HEK293 (cell line): Measurements from ENCODE around the gene KBTBD12.
A peak's percentile ranks its signal among the peaks of the same experiment; 100 is the strongest.

Source experiments
- CTCF ChIA-PET: fragments of 350-600 bp; formaldehyde crosslinking; extraction: SDS; loops from one replicate; lab custom pipeline; 2021; ENCODE audit warnings: antibody characterized with exemption; lab: Yijun Ruan, JAX
- POLR2A ChIA-PET: fragments of 300-600 bp; formaldehyde crosslinking; extraction: SDS; loops from one replicate; lab custom pipeline; 2020; ENCODE audit warnings: antibody characterized with exemption, inconsistent platforms; lab: Yijun Ruan, JAX
- H3K27ac ChIP-seq: fragments of 200-500 bp; sonication (Bioruptor generic); 2 replicates; pipeline ENCODE4 v1.5.1; 2014; ENCODE audit warnings: low read depth, low read length, control low read depth, inconsistent platforms; ENCODE audit errors: extremely low read depth
- H3K36me3 ChIP-seq, 2 experiments: fragments of 200-500 bp in 1 of 2; sonication (Bioruptor generic) in 1 of 2; 1 replicate in 1 of 2; 2 replicates in 1 of 2; pipeline ENCODE4 v1.5.1; 2014 to 2017; ENCODE audit warnings: inconsistent platforms in 2 of 2, low read length in 2 of 2; ENCODE audit not compliant: control insufficient read depth in 2 of 2, insufficient read depth in 1 of 2
- H3K4me1 ChIP-seq: fragments of 200-500 bp; sonication (Bioruptor generic); 2 replicates; pipeline ENCODE4 v1.5.1; 2014; ENCODE audit warnings: mild to moderate bottlenecking, low read length, inconsistent platforms; ENCODE audit not compliant: control insufficient read depth, insufficient read depth
- H3K4me3 ChIP-seq: 2 replicates; pipeline ENCODE4 v1.5.1; 2011; ENCODE audit warnings: low read depth, mild to moderate bottlenecking, control low read depth, low read length, moderate library complexity
- H3K9me3 ChIP-seq: fragments of 200-500 bp; sonication (Bioruptor generic); 2 replicates; pipeline ENCODE4 v1.5.1; 2014; ENCODE audit warnings: low read depth, low read length, inconsistent platforms; ENCODE audit not compliant: control insufficient read depth, insufficient read depth
- HOXC10 ChIP-seq: sonication (generic); formaldehyde crosslinking; IDR thresholded peaks from 2 replicates; pipeline ENCODE4 v1.8.1; 2023; ENCODE audit warnings: mild to moderate bottlenecking, missing genetic modification reagents
- KLF7 ChIP-seq: fragments of 450-650 bp; formaldehyde crosslinking; IDR thresholded peaks from 2 replicates; pipeline ENCODE4 v1.5.1; 2016; ENCODE audit warnings: missing biosample characterization, missing genetic modification characterization, borderline replicate concordance
- MEIS1 ChIP-seq: sonication (generic); formaldehyde crosslinking; IDR thresholded peaks from 2 replicates; pipeline ENCODE4 v1.8.1; 2022; ENCODE audit warnings: missing genetic modification reagents, mild to moderate bottlenecking, borderline replicate concordance
- SCRT2 ChIP-seq: fragments of 450-650 bp; formaldehyde crosslinking; IDR thresholded peaks from 2 replicates; pipeline ENCODE4 v1.5.1; 2016; ENCODE audit warnings: missing biosample characterization, missing genetic modification characterization
- ZBTB7A ChIP-seq: fragments of 450-650 bp; formaldehyde crosslinking; IDR thresholded peaks from 2 replicates; pipeline ENCODE4 v1.5.1; 2016; ENCODE audit warnings: low read depth, missing biosample characterization, missing genetic modification characterization
- ZFHX2 ChIP-seq: fragments of 450-650 bp; formaldehyde crosslinking; conservative IDR thresholded peaks from 2 replicates; pipeline ENCODE4 v1.5.1; 2016; ENCODE audit warnings: missing biosample characterization, missing genetic modification characterization
- ZFP69B ChIP-seq: fragments of 450-650 bp; formaldehyde crosslinking; IDR thresholded peaks from 2 replicates; pipeline ENCODE4 v1.5.1; 2016; ENCODE audit warnings: missing biosample characterization, missing genetic modification characterization
- ZIC2 ChIP-seq: fragments of 450-650 bp; formaldehyde crosslinking; IDR thresholded peaks from 2 replicates; pipeline ENCODE4 v1.5.1; 2016; ENCODE audit warnings: missing biosample characterization, missing genetic modification characterization
- ZNF138 ChIP-seq: fragments of 450-650 bp; formaldehyde crosslinking; IDR thresholded peaks from 2 replicates; pipeline ENCODE4 v1.5.1; 2016; ENCODE audit warnings: missing biosample characterization, missing genetic modification characterization, borderline replicate concordance
- ZNF211 ChIP-seq: fragments of 450-650 bp; formaldehyde crosslinking; IDR thresholded peaks from 2 replicates; pipeline ENCODE4 v1.5.1; 2016; ENCODE audit warnings: low read depth, missing biosample characterization, missing genetic modification characterization
- ZNF223 ChIP-seq: fragments of 450-650 bp; formaldehyde crosslinking; IDR thresholded peaks from 2 replicates; pipeline ENCODE4 v1.5.1; 2016; ENCODE audit warnings: missing biosample characterization, missing genetic modification characterization
- ZNF266 ChIP-seq: fragments of 450-650 bp; formaldehyde crosslinking; IDR thresholded peaks from 2 replicates; pipeline ENCODE4 v1.5.1; 2016; ENCODE audit warnings: missing biosample characterization, missing genetic modification characterization, low read depth
- ZNF292 ChIP-seq: fragments of 450-650 bp; formaldehyde crosslinking; IDR thresholded peaks from 2 replicates; pipeline ENCODE4 v1.5.1; 2016; ENCODE audit warnings: low read depth, missing biosample characterization, missing genetic modification characterization, borderline replicate concordance
- ZNF335 ChIP-seq: fragments of 450-650 bp; formaldehyde crosslinking; conservative IDR thresholded peaks from 2 replicates; pipeline ENCODE4 v1.5.1; 2016; ENCODE audit warnings: missing biosample characterization, missing genetic modification characterization
- ZNF341 ChIP-seq: fragments of 450-650 bp; formaldehyde crosslinking; IDR thresholded peaks from 2 replicates; pipeline ENCODE4; 2016; ENCODE audit warnings: low read depth, missing biosample characterization, missing genetic modification characterization
- ZNF48 ChIP-seq: fragments of 450-650 bp; formaldehyde crosslinking; IDR thresholded peaks from 2 replicates; pipeline ENCODE4 v1.5.1; 2016; ENCODE audit warnings: missing biosample characterization, missing genetic modification characterization
- ZNF521 ChIP-seq: fragments of 450-650 bp; formaldehyde crosslinking; IDR thresholded peaks from 2 replicates; pipeline ENCODE4 v1.5.1; 2017; ENCODE audit warnings: missing biosample characterization, mild to moderate bottlenecking, missing genetic modification characterization
- ZNF548 ChIP-seq: fragments of 450-650 bp; formaldehyde crosslinking; IDR thresholded peaks from 2 replicates; pipeline ENCODE4 v1.5.1; 2016; ENCODE audit warnings: missing biosample characterization, missing genetic modification characterization
- ZNF677 ChIP-seq: fragments of 450-650 bp; IDR thresholded peaks from 2 replicates; pipeline ENCODE4 v1.5.0; 2018; ENCODE audit warnings: missing biosample characterization, mild to moderate bottlenecking, missing genetic modification characterization, moderate library complexity
- ZNF768 ChIP-seq: fragments of 450-650 bp; formaldehyde crosslinking; IDR thresholded peaks from 2 replicates; pipeline ENCODE4 v1.5.1; 2018; ENCODE audit warnings: missing biosample characterization, mild to moderate bottlenecking, missing genetic modification characterization
- ZNF776 ChIP-seq: fragments of 450-650 bp; formaldehyde crosslinking; IDR thresholded peaks from 2 replicates; pipeline ENCODE4 v1.5.0; 2017; ENCODE audit warnings: missing biosample characterization, missing genetic modification characterization, borderline replicate concordance
- ZSCAN16 ChIP-seq: fragments of 450-650 bp; formaldehyde crosslinking; IDR thresholded peaks from 2 replicates; pipeline ENCODE4 v1.5.1; 2016; ENCODE audit warnings: missing biosample characterization, missing genetic modification characterization

KBTBD12 gene

DNA sequence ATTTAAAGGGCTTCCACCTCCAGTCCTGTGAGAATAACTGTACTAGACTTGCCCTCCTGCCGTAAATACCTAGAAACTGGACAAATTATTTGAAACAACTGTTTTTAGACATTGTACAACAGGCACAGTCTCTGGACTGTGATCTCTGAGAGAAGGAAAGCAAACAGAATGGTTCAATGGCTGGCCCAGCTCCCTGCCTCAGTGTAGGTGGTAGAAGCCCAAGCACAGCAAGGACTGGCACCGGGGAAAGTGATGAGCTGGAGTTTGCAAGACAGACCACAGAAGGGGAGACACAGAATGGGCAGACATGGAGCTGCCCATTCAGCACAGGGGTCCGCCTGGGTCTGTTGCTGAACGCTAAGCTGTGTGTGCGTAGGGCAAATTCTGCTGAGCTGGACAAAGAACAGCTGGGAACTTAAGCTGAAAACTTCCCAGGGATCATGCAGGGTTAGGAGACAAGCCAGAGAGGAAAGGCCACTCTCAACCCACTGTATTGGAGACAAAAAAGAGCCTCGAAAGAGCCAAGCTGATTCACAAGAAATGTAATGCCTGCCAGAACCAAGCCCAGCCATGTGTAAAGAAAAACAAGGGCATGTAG is 84.6 kb downstream of the KBTBD12 start (continued):
- no peak for TF ChIP-seq ZNF335 (tag by site-specific recombination)

DNA sequence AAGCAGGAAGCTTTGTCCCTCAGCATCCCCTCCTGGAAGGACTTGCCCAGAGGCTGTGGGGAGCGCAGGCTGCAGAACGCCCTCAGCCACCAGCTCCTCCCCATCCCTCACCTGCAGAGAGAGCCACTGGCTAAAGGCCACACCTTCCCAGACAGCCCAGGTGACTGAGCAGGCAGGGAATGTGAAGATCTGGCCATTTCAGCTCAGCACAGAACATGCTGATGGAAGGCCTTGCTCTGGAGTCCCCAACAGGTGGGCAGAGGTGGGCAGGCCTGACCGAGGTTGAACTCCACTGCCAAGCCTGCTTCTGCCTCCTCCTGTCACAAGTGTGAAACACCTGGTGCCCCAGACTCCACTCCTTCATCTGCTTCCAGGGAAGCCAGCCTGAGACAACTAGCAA is 86.5 kb downstream of the KBTBD12 start:
- H3K4me1 ChIP-seq = no peaks in the 10 kb centered on the region
- H3K27ac ChIP-seq = no peak overlapping the region
- TF ChIP-seq SCRT2 (tag by site-specific recombination) = 0 out of 2 replicates have a peak, but pooled peaks have one; percentile 41
- no peak for TF ChIP-seq ZNF677
- no peaks in the 10 kb centered on the region for H3K9me3 ChIP-seq
- CTCF ChIA-PET = no interaction called here
- no peaks in the 10 kb centered on the region for H3K36me3 ChIP-seq
- no peak overlapping the region for H3K4me3 ChIP-seq
- POLR2A ChIA-PET = no interaction called here

DNA sequence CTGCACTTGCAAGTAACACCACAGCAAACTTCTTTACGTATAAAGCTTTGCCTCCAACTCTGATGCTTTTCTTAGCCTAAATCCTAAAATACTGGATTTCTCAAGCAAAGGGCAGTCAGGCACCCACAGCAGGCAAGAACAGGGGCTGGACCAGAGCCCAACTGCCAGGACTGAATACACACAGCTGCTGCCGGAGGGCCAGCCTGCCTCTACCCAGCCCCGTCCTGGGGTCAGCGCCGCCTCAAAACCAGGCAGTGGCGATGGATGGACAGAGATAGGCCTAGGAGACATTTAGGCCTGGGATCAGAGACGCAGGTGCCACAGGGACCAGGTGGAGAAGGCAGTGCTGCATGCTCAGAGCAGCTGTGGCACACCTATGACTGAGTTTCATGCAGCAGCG is 89.6 kb downstream of the KBTBD12 start:
- Histone ChIP-seq H3K4me1 (no peaks in the 10 kb centered on the region), H3K27ac (no peak overlapping the region), H3K9me3 (no peaks in the 10 kb centered on the region), H3K4me3 (no peak overlapping the region), H3K36me3 (no peaks in the 10 kb centered on the region)
- ChIA-PET POLR2A (no interaction called here), CTCF (interaction anchor here (0.7 kb wide), 1 partner anchor 52 kb away, joined by 3 read pairs; no protein-coding TSS in a partner anchor)
- TF ChIP-seq ZSCAN16 (tag by site-specific recombination) (no peak), ZNF48 (no peak), ZNF292 (tag by site-specific recombination) (no peak), ZNF776 (tag by site-specific recombination) (no peak), ZFP69B (no peak), HOXC10 (CRISPR knock-in tag) (no peak), ZBTB7A (tag by site-specific recombination) (no peak), ZNF211 (tag by site-specific recombination) (no peak), ZNF548 (tag by site-specific recombination) (no peak), ZFHX2 (tag by site-specific recombination) (no peak), KLF7 (tag by site-specific recombination) (no peak), ZNF768 (tag by site-specific recombination) (no peak), MEIS1 (no peak), ZNF521 (no peak), ZNF223 (tag by site-specific recombination) (no peak), ZNF341 (tag by site-specific recombination) (no peak), ZNF138 (tag by site-specific recombination) (no peak)

DNA sequence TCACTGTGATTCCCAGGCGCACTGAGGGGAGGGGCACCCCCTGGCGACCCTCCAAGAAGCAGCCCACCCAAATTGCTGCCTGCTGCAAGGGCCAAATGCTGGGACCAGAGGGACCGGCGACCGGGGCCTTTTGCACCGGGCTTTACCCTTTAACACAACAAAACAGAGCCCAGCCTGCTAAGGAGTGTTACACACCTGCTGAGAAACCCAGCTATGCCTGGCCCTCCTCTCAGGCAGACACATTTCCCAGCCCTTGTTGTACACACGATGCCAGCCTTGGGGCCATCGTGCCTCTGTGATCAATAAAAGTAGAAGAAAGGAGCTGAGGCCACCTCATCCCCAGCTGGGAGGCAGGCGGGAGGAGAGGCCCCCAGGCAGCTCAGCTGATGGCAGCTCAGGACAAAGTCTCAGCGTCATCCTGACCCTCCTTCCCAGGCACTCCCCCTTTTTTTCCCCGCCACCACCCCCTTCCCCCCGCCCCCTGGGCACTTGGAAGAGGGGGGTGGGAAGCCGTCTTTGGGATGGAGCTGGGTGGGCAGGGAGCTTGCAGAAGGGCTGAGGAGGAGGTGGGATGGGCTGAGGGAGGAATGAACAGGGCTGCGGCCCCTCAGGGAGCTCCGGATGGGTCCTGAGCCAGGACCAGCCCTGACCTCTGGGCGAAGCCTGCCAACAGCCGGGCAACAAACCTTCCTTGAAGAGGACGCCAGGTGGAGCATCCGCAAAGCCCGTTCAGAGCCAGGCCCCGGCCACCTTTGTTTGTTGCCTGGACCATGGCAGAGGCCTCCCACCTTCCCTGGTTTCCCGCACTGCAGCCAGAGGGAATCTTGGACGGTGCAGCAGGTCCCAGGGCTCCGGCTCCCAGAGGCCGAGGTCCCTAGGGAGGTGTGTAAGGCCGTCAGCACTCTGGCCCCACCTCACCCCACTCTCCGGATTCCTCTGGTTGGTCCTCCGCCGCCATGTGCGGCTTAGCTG is 91.3 kb downstream of the KBTBD12 start:
- Histone ChIP-seq H3K4me3 (no peak overlapping the region), H3K27ac (no peak overlapping the region), H3K9me3 (no peaks in the 10 kb centered on the region), H3K4me1 (no peaks in the 10 kb centered on the region), H3K36me3 (no peaks in the 10 kb centered on the region)
- TF ChIP-seq ZIC2 (tag by site-specific recombination) (peak; percentile 49), ZNF266 (tag by site-specific recombination) (no peak), ZNF335 (tag by site-specific recombination) (peak; percentile 40; the same call in 1 of the 2 replicates)
- POLR2A ChIA-PET = no interaction called here
- CTCF ChIA-PET = interaction anchor here (0.7 kb wide), 1 partner anchor 57 kb away, joined by 5 read pairs; no protein-coding TSS in a partner anchor
